ENCODE results near the gene RPP40. TPM values are rescaled to one million over a fixed set of nuclear protein-coding genes. Genes with fewer than 3 reads are reported as not detected.

Gene RPP40
- total RNA-seq, 4 donors from 2014 or later = 4.6 to 11.7 (median 9.0) TPM

DNA sequence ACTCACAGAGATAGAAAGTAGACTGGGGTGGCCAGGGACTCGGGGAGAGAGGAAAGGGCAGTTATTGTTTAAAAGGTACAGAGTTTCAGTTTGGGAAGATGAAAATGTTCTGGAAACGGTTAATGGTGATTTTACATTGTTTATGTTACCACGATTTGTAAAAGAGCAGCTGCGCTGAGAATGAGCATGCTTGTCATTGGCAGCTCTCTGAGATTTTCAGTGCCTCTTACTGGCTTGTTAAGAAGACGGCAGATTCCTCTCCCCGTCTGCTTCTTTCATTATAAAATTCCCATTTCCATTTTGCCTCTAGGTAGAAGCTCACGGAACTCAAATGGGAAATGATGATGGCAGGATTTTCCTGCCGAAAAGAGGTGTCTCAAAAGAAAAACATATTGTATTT, 41.6 kb upstream of the RPP40 start:
- H3K4me1 ChIP-seq = no peaks in the 10 kb centered on the region
- H3K9me3 ChIP-seq = peaks cover 3% of the 10 kb centered on the region
- no peak for DNase-seq (ENCODE audit: low spot score in 2 of 2)
- WGBS = 70% methylated on average over 8 of the region's 8 CpGs
- H3K27ac ChIP-seq = no peak overlapping the region
- no peaks in the 10 kb centered on the region for H3K36me3 ChIP-seq
- no peak overlapping the region for H3K4me3 ChIP-seq
- TF ChIP-seq POLR2A (IDR thresholded peaks at IDR 0.05) (no peak), POLR2AphosphoS5 (IDR thresholded peaks at IDR 0.05) (no peak), EP300 (IDR thresholded peaks at IDR 0.05) (no peak)
- TF ChIP-seq, protein P1, sequence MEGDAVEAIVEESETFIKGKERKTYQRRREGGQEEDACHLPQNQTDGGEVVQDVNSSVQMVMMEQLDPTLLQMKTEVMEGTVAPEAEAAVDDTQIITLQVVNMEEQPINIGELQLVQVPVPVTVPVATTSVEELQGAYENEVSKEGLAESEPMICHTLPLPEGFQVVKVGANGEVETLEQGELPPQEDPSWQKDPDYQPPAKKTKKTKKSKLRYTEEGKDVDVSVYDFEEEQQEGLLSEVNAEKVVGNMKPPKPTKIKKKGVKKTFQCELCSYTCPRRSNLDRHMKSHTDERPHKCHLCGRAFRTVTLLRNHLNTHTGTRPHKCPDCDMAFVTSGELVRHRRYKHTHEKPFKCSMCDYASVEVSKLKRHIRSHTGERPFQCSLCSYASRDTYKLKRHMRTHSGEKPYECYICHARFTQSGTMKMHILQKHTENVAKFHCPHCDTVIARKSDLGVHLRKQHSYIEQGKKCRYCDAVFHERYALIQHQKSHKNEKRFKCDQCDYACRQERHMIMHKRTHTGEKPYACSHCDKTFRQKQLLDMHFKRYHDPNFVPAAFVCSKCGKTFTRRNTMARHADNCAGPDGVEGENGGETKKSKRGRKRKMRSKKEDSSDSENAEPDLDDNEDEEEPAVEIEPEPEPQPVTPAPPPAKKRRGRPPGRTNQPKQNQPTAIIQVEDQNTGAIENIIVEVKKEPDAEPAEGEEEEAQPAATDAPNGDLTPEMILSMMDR (IDR thresholded peaks at IDR 0.05) = no peak
- H3K27me3 ChIP-seq = no peaks in the 10 kb centered on the region

DNA sequence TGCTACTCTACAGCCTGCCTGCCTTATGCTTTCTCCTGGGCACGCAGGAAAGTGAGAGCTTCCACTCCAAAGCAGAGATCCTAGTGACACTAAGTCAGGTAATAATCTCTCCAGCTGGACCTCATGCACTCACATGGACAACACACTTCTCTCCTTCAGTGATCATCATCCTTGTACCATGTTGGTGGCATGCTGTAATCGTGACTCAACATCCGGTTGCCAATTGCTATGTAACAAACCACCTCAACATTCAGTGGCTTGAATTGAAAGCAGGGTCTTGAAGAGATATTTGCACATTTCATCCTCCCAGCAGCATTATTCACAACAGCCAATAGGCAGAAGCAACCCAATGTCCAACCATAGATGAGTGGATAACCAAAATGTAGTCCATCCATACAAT, 41.0 kb upstream of the RPP40 start:
- H3K27ac ChIP-seq = no peak overlapping the region
- no peak for DNase-seq (ENCODE audit: low spot score in 2 of 2)
- H3K27me3 ChIP-seq = no peaks in the 10 kb centered on the region
- 96% methylated on average over 3 of the region's 3 CpGs for WGBS
- H3K4me1 ChIP-seq = no peaks in the 10 kb centered on the region
- H3K36me3 ChIP-seq = no peaks in the 10 kb centered on the region
- TF ChIP-seq POLR2A (IDR thresholded peaks at IDR 0.05) = no peak
- TF ChIP-seq POLR2AphosphoS5 (IDR thresholded peaks at IDR 0.05) = no peak
- TF ChIP-seq EP300 (IDR thresholded peaks at IDR 0.05) = no peak
- TF ChIP-seq, protein P1 (IDR thresholded peaks at IDR 0.05) = no peak
- H3K9me3 ChIP-seq = no peaks in the 10 kb centered on the region
- no peak overlapping the region for H3K4me3 ChIP-seq

DNA sequence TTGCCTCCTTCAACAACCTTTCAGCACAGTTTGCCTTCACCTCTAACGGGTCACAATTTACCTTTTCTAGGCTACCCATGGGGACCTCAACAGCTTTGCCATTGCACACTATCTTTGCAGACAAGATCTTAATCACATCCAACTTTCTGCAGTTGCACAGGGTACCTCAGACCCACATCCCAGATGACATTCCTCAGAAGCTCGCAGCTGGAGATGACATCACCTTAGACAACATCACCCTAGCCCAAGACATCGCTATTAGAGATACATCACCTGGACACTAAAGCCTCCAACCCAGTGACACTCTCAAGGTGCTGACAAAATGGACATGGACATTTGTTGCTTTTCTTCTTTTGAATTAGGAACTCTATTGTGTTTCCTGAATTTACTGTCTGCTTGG, 38.6 kb upstream of the RPP40 start:
- Histone ChIP-seq H3K4me3 (no peak overlapping the region), H3K27ac (no peak overlapping the region), H3K9me3 (no peaks in the 10 kb centered on the region), H3K27me3 (no peaks in the 10 kb centered on the region), H3K4me1 (no peaks in the 10 kb centered on the region), H3K36me3 (no peaks in the 10 kb centered on the region)
- TF ChIP-seq, protein P1 (IDR thresholded peaks at IDR 0.05) = no peak
- TF ChIP-seq EP300 (IDR thresholded peaks at IDR 0.05) = no peak
- no peak for TF ChIP-seq POLR2AphosphoS5 (IDR thresholded peaks at IDR 0.05)
- no peak for TF ChIP-seq POLR2A (IDR thresholded peaks at IDR 0.05)
- no peak for DNase-seq (ENCODE audit: low spot score in 2 of 2)
- 89% methylated on average over 3 of the region's 3 CpGs for WGBS

- no peaks in the 10 kb centered on the region for H3K27me3 ChIP-seq
- TF ChIP-seq, protein P1 (IDR thresholded peaks at IDR 0.05) = no peak
- TF ChIP-seq POLR2AphosphoS5 (IDR thresholded peaks at IDR 0.05) (no peak), POLR2A (IDR thresholded peaks at IDR 0.05) (no peak), EP300 (IDR thresholded peaks at IDR 0.05) (no peak)
- DNase-seq (ENCODE audit: low spot score in 2 of 2) = no peak
- 43% methylated on average over 2 of the region's 2 CpGs for WGBS
- H3K36me3 ChIP-seq = no peaks in the 10 kb centered on the region
- H3K4me3 ChIP-seq = no peak overlapping the region
- H3K27ac ChIP-seq = no peak overlapping the region
- no peaks in the 10 kb centered on the region for H3K4me1 ChIP-seq
- no peaks in the 10 kb centered on the region for H3K9me3 ChIP-seq
These were observed 38.1 kb upstream of the RPP40 start for GRCh38 chr6:5041955-5042354.

DNA sequence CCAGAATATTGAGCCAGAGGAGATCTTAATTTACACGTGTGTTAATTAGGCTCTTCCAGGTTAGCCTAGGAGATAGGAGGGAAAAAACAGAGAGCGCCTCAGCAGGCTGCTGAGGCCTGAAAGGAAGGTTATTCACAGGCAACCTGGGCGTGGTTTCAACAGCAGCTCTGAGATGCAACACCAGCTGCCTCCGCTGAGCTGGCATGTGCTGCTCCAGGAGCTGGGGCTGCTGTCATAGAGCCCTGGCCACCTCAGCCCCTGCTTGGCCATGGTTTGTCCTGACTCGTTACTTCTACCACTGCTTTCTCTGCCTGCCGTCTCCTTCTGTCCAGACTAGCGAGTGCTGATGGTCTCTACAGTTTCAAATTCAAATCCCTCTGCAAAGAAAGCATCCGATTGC, 32.4 kb upstream of the RPP40 start:
- 43% methylated on average over 8 of the region's 8 CpGs for WGBS
- H3K4me1 ChIP-seq = peaks cover 33% of the 10 kb centered on the region
- no peak overlapping the region for H3K4me3 ChIP-seq
- H3K27me3 ChIP-seq = no peaks in the 10 kb centered on the region
- no peak overlapping the region for H3K27ac ChIP-seq
- DNase-seq (ENCODE audit: low spot score in 2 of 2) = no peak
- no peaks in the 10 kb centered on the region for H3K9me3 ChIP-seq
- no peaks in the 10 kb centered on the region for H3K36me3 ChIP-seq
- no peak for TF ChIP-seq EP300 (IDR thresholded peaks at IDR 0.05)
- TF ChIP-seq, protein P1 (IDR thresholded peaks at IDR 0.05) = peak in 1 of 2 donors; percentile 27
